HepG2 (cell line): ENCODE measurements around the gene CDC123. TPM values are rescaled to one million over a fixed set of nuclear protein-coding genes. Genes with fewer than 3 reads are reported as not detected.

Experiments used
- ATAC-seq: fragments of 200-7000 bp; cut with Tn5 transposase; 3 replicates; pipeline ENCODE4 v1.9.1; 2020; ENCODE audit warnings: mild to moderate bottlenecking, moderate library complexity
- BruUV-seq: library from RNA; stranded (reverse); fragments of 400-500 nt; replicated peaks from 2 replicates; lab custom pipeline; 2021; lab: Mats Ljungman, UMichigan
- CTCF ChIA-PET: fragments of 300-600 bp; formaldehyde crosslinking; extraction: SDS; loops from one replicate; lab custom pipeline; 2021; ENCODE audit warnings: low total read pairs, inconsistent platforms, low intra/inter-chr PET ratio; lab: Yijun Ruan, JAX
- POLR2A ChIA-PET: fragments of 350-600 bp; sonication (Branson Sonifier 250); formaldehyde crosslinking; loops from one replicate; lab custom pipeline; 2020; ENCODE audit warnings: antibody characterized with exemption, inconsistent platforms; lab: Yijun Ruan, JAX
- DNase-seq: peaks from one replicate; pipeline ENCODE4 v3.0.0-alpha.2; 2015; ENCODE audit warnings: low spot score
- FAIRE-seq: peaks from 3 replicates; lab custom pipeline; 2011; peaks lifted over from hg19 to GRCh38; lab: Jason Lieb, UNC
- H2AFZ ChIP-seq: one replicate; pipeline ENCODE4 v1.6.1; 2011; ENCODE audit warnings: low read length, inconsistent platforms
- H3K27ac ChIP-seq: fragments of 300-600 bp; 3 replicates; pipeline ENCODE4 v1.8.0; 2011; ENCODE audit warnings: mixed run types, mild to moderate bottlenecking, mixed read lengths, low read length, inconsistent platforms; ENCODE audit not compliant: insufficient read depth; ENCODE audit errors: extremely low read length
- H3K27me3 ChIP-seq, 2 experiments: fragments of 200-600 bp in 1 of 2; 2 replicates in 1 of 2; 3 replicates in 1 of 2; pipeline versions ENCODE4 v1.6.0 to v1.8.0; 2011; ENCODE audit warnings: low read length in 2 of 2, mild to moderate bottlenecking in 2 of 2, moderate library complexity in 2 of 2, inconsistent platforms in 1 of 2; ENCODE audit not compliant: insufficient read depth in 2 of 2, control insufficient read depth in 1 of 2
- H3K36me3 ChIP-seq, 2 experiments: fragments of 200-600 bp in 1 of 2; replicated peaks in 1 of 2; 2 replicates in 1 of 2; 3 replicates in 1 of 2; pipeline versions ENCODE4 v1.5.1 to v1.8.0; 2011; ENCODE audit warnings: low read length in 2 of 2, inconsistent platforms in 1 of 2; ENCODE audit not compliant: insufficient read depth in 2 of 2, control insufficient read depth in 1 of 2
- H3K4me1 ChIP-seq: 2 replicates; pipeline ENCODE4 v1.5.1; 2012; ENCODE audit warnings: low read length, inconsistent platforms; ENCODE audit not compliant: insufficient read depth
- H3K4me2 ChIP-seq: 2 replicates; pipeline ENCODE4 v1.6.0; 2011; ENCODE audit warnings: low read depth, low read length, inconsistent platforms
- H3K4me3 ChIP-seq, 3 experiments: fragments of 200-600 bp in 1 of 3; sonication (generic), shearing (Covaris generic) in 1 of 3; replicated peaks in 1 of 3; 2 replicates each; pipeline ENCODE4 v1.5.1; 2011 to 2016; ENCODE audit warnings: low read length in 3 of 3, inconsistent platforms in 2 of 3, low read depth in 2 of 3, mild to moderate bottlenecking in 2 of 3, control low read depth in 1 of 3, mixed read lengths in 1 of 3; ENCODE audit not compliant: insufficient read depth in 1 of 3
- H3K79me2 ChIP-seq: one replicate; pipeline ENCODE4 v1.6.1; 2011; ENCODE audit warnings: low read length, inconsistent platforms; ENCODE audit not compliant: insufficient read depth
- H3K9ac ChIP-seq: 2 replicates; pipeline ENCODE4 v1.6.0; 2011; ENCODE audit warnings: mild to moderate bottlenecking, low read depth, low read length, inconsistent platforms; ENCODE audit not compliant: insufficient read depth
- H3K9me3 ChIP-seq: 2 replicates; pipeline ENCODE4 v1.5.1; 2012; ENCODE audit warnings: mild to moderate bottlenecking, low read length
- H4K20me1 ChIP-seq: 2 replicates; pipeline ENCODE4 v1.6.0; 2011; ENCODE audit warnings: inconsistent platforms, mild to moderate bottlenecking, low read length, moderate library complexity; ENCODE audit not compliant: insufficient read depth
- MAF1 ChIP-seq: sonication (generic); formaldehyde crosslinking; IDR thresholded peaks from 2 replicates; pipeline ENCODE4 v1.5.0; 2020; ENCODE audit warnings: missing genetic modification reagents, borderline replicate concordance
- MZF1 ChIP-seq: sonication (generic); formaldehyde crosslinking; IDR thresholded peaks from 2 replicates; pipeline ENCODE4 v1.8.1; 2023; ENCODE audit warnings: mild to moderate bottlenecking, missing genetic modification reagents, borderline replicate concordance
- RELA ChIP-seq: sonication (generic); formaldehyde crosslinking; IDR thresholded peaks from 2 replicates; pipeline ENCODE4 v1.4.0; 2020; ENCODE audit warnings: missing genetic modification reagents
- RXRA ChIP-seq: sonication (generic); formaldehyde crosslinking; IDR thresholded peaks from 2 replicates; pipeline ENCODE4 v1.5.1; 2020; ENCODE audit warnings: missing genetic modification reagents
- TEAD3 ChIP-seq: optimal IDR thresholded peaks from 2 replicates; pipeline ENCODE3; 2016; ENCODE audit warnings: borderline replicate concordance
- YEATS2 ChIP-seq: sonication (generic); formaldehyde crosslinking; IDR thresholded peaks from 2 replicates; pipeline ENCODE4 v1.4.0; 2020; ENCODE audit warnings: missing genetic modification reagents, borderline replicate concordance
- ZNF10 ChIP-seq: sonication (generic); formaldehyde crosslinking; IDR thresholded peaks from 2 replicates; pipeline ENCODE4 v1.4.0; 2020; ENCODE audit warnings: mild to moderate bottlenecking, low read depth, missing genetic modification reagents, borderline replicate concordance
- ZNF558 ChIP-seq: sonication (generic); formaldehyde crosslinking; IDR thresholded peaks from 2 replicates; pipeline ENCODE4 v1.9.0; 2022; ENCODE audit warnings: mild to moderate bottlenecking, missing genetic modification reagents, borderline replicate concordance
- ZNF589 ChIP-seq: sonication (generic); formaldehyde crosslinking; conservative IDR thresholded peaks from 2 replicates; pipeline ENCODE4 v1.8.0; 2022; ENCODE audit warnings: mild to moderate bottlenecking, moderate library complexity, missing genetic modification reagents
- WGBS: methylation state at CpG from one replicate; pipeline ENCODE4 v1.1.6; 2017; ENCODE audit warnings: low lambda C conversion rate; 5-methylcytosine and 5-hydroxymethylcytosine counted together
- in situ Hi-C: cut with HindIII; loops from 2 replicates; pipeline ENCODE4 v1.10.0; 2017; ENCODE audit warnings: low pct_unique_long_range_greater_than_20kb; ENCODE audit not compliant: extremely low pct_ligation_motif_present
- intact Hi-C: fragments of 100-400 bp; cut with micrococcal nuclease; formaldehyde crosslinking; loops from one replicate; pipeline ENCODE4 v1.10.0; 2022; ENCODE audit not compliant: unreplicated experiment
- polyA plus RNA-seq, 8 experiments: library from polyadenylated mRNA; depleted of rRNA in 3 of 8; stranded (reverse) in 7 of 8; unstranded in 1 of 8; fragments of >200 nt; fragmentation: Illumina TruSeq in 4 of 8; extraction: Trizol in 4 of 8; gene quantifications; 2 replicates each; pipeline versions ENCODE4 v1.2.1 to v1.2.3, GENCODE V29; 2011 to 2016; ENCODE audit warnings: low read depth in 4 of 8, missing spikeins in 1 of 8, mixed read lengths in 1 of 8; ENCODE audit not compliant: insufficient read depth in 1 of 8
- total RNA-seq, 5 experiments: library from RNA; depleted of rRNA; stranded (reverse); fragments of >200 nt; fragmentation: Illumina TruSeq; extraction: Trizol; gene quantifications; 2 replicates each; pipeline ENCODE4 v1.2.3, GENCODE V29; 2016; ENCODE audit warnings: low read depth in 1 of 5
- TF ChIP-seq, protein P1 (sequence below): sonication (generic); formaldehyde crosslinking; IDR thresholded peaks from 2 replicates; pipeline ENCODE4; 2020; ENCODE audit warnings: missing genetic modification reagents, mild to moderate bottlenecking, borderline replicate concordance
- TF ChIP-seq, protein P2 (sequence below): sonication (generic); formaldehyde crosslinking; IDR thresholded peaks from 2 replicates; pipeline ENCODE4 v1.4.0; 2020; ENCODE audit warnings: missing genetic modification reagents

CDC123 gene
- total and polyA plus RNA-seq, 2 of the 13 experiments (the other 11 are each of a cell fraction or from before 2014, with no cell fraction given), result 63.3 to 153 TPM

GRCh38 chr10:12241810-12242529, 46.0 kb downstream of the CDC123 start:
- no peak overlapping the region for H2AFZ ChIP-seq
- no peaks in the 10 kb centered on the region for H4K20me1 ChIP-seq
- peaks cover 23 to 51% of the 10 kb centered on the region in 2 experiments for H3K36me3 ChIP-seq
- H3K27ac ChIP-seq, result no peak overlapping the region
- peaks cover 3% of the 10 kb centered on the region for H3K79me2 ChIP-seq
- no peak for ATAC-seq
- CTCF ChIA-PET, result no interaction called here
- H3K9me3 ChIP-seq, result no peaks in the 10 kb centered on the region
- H3K27me3 ChIP-seq, result no peaks in the 10 kb centered on the region
- in situ Hi-C loops, result no loop called here
- POLR2A ChIA-PET, result no interaction called here
- 98% methylated on average over 19 of the region's 19 CpGs for WGBS
- no peak for FAIRE-seq
- no peak overlapping the region for H3K4me2 ChIP-seq
- intact Hi-C loops, result no loop called here
- H3K4me1 ChIP-seq, result peaks cover 25% of the 10 kb centered on the region
- BruUV-seq, result no TSS peak
- H3K9ac ChIP-seq, result no peak overlapping the region
- DNase-seq, result no peak
- H3K4me3 ChIP-seq, result no peak overlapping the region
- TF ChIP-seq, protein P1, sequence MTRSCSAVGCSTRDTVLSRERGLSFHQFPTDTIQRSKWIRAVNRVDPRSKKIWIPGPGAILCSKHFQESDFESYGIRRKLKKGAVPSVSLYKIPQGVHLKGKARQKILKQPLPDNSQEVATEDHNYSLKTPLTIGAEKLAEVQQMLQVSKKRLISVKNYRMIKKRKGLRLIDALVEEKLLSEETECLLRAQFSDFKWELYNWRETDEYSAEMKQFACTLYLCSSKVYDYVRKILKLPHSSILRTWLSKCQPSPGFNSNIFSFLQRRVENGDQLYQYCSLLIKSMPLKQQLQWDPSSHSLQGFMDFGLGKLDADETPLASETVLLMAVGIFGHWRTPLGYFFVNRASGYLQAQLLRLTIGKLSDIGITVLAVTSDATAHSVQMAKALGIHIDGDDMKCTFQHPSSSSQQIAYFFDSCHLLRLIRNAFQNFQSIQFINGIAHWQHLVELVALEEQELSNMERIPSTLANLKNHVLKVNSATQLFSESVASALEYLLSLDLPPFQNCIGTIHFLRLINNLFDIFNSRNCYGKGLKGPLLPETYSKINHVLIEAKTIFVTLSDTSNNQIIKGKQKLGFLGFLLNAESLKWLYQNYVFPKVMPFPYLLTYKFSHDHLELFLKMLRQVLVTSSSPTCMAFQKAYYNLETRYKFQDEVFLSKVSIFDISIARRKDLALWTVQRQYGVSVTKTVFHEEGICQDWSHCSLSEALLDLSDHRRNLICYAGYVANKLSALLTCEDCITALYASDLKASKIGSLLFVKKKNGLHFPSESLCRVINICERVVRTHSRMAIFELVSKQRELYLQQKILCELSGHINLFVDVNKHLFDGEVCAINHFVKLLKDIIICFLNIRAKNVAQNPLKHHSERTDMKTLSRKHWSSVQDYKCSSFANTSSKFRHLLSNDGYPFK (CRISPR knock-in tag), result no peak
- no peak for TF ChIP-seq MZF1 (CRISPR knock-in tag)
- no peak for TF ChIP-seq YEATS2 (CRISPR knock-in tag)
- TF ChIP-seq ZNF10 (CRISPR knock-in tag), result no peak
- TF ChIP-seq ZNF558, result no peak
- no peak for TF ChIP-seq RELA (CRISPR knock-in tag)
- TF ChIP-seq RXRA, result no peak
- no peak for TF ChIP-seq ZNF589
- TF ChIP-seq MAF1 (CRISPR knock-in tag), result no peak
- TF ChIP-seq TEAD3, result no peak
- TF ChIP-seq, protein P2, sequence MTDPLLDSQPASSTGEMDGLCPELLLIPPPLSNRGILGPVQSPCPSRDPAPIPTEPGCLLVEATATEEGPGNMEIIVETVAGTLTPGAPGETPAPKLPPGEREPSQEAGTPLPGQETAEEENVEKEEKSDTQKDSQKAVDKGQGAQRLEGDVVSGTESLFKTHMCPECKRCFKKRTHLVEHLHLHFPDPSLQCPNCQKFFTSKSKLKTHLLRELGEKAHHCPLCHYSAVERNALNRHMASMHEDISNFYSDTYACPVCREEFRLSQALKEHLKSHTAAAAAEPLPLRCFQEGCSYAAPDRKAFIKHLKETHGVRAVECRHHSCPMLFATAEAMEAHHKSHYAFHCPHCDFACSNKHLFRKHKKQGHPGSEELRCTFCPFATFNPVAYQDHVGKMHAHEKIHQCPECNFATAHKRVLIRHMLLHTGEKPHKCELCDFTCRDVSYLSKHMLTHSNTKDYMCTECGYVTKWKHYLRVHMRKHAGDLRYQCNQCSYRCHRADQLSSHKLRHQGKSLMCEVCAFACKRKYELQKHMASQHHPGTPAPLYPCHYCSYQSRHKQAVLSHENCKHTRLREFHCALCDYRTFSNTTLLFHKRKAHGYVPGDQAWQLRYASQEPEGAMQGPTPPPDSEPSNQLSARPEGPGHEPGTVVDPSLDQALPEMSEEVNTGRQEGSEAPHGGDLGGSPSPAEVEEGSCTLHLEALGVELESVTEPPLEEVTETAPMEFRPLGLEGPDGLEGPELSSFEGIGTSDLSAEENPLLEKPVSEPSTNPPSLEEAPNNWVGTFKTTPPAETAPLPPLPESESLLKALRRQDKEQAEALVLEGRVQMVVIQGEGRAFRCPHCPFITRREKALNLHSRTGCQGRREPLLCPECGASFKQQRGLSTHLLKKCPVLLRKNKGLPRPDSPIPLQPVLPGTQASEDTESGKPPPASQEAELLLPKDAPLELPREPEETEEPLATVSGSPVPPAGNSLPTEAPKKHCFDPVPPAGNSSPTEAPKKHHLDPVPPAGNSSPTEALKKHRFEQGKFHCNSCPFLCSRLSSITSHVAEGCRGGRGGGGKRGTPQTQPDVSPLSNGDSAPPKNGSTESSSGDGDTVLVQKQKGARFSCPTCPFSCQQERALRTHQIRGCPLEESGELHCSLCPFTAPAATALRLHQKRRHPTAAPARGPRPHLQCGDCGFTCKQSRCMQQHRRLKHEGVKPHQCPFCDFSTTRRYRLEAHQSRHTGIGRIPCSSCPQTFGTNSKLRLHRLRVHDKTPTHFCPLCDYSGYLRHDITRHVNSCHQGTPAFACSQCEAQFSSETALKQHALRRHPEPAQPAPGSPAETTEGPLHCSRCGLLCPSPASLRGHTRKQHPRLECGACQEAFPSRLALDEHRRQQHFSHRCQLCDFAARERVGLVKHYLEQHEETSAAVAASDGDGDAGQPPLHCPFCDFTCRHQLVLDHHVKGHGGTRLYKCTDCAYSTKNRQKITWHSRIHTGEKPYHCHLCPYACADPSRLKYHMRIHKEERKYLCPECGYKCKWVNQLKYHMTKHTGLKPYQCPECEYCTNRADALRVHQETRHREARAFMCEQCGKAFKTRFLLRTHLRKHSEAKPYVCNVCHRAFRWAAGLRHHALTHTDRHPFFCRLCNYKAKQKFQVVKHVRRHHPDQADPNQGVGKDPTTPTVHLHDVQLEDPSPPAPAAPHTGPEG (CRISPR knock-in tag), result no peak
